Heart right ventricle (tissue), 16 donors: Measurements from ENCODE around the gene GTF2H4. TPM values are rescaled to one million over a fixed set of nuclear protein-coding genes. Genes with fewer than 3 reads are reported as not detected.
"Not testable (repeated sequence)": the region's sequence is repeated elsewhere in the genome, so short reads cannot be mapped to it uniquely, and the experiment has no call there.

Experiments used
- ATAC-seq, 8 donors: fragments of 200-7000 bp; cut with Tn5 transposase; one replicate each; pipeline ENCODE4 v1.9.1; 2020; ENCODE audit warnings: mild to moderate bottlenecking in 8 of 8, moderate library complexity in 8 of 8, moderate number of reproducible peaks in 1 of 8
- DNase-seq, 2 donors: peaks; one replicate each; pipeline ENCODE4 v3.0.0-alpha.2; 2020
- H3K27ac ChIP-seq, 10 donors: fragments of 200-600 bp; sonication (generic) in 2 of 10; one replicate each; pipeline versions ENCODE4 v1.5.0 to v1.8.0; 2020 to 2022; ENCODE audit warnings: mild to moderate bottlenecking in 3 of 10
- H3K27me3 ChIP-seq, 7 donors: fragments of 200-600 bp; one replicate each; pipeline ENCODE4 v1.8.0; 2021 to 2022; ENCODE audit warnings: mild to moderate bottlenecking in 2 of 7
- H3K36me3 ChIP-seq, 9 donors: fragments of 200-600 bp; sonication (generic) in 1 of 9; one replicate each; pipeline versions ENCODE4 v1.5.0 to v1.8.0; 2020 to 2022; ENCODE audit warnings: mild to moderate bottlenecking in 2 of 9
- H3K4me1 ChIP-seq, 9 donors: fragments of 200-600 bp; sonication (generic) in 1 of 9; one replicate each; pipeline versions ENCODE4 v1.5.0 to v1.8.0; 2020 to 2022; ENCODE audit warnings: mild to moderate bottlenecking in 4 of 9
- H3K4me3 ChIP-seq, 10 donors: fragments of 200-600 bp; sonication (generic) in 2 of 10; one replicate each; pipeline versions ENCODE4 v1.5.0 to v1.8.0; 2020 to 2022; ENCODE audit warnings: mild to moderate bottlenecking in 7 of 10, moderate library complexity in 2 of 10
- H3K9me3 ChIP-seq, 11 donors: fragments of 200-600 bp in 10 of 11; sonication (generic) in 2 of 11; one replicate each; pipeline versions ENCODE4 v1.5.0 to v1.8.0; 2013 to 2022; ENCODE audit warnings: mild to moderate bottlenecking in 2 of 11, control low read depth in 1 of 11, moderate library complexity in 1 of 11
- CTCF ChIP-seq, 9 donors: fragments of 200-600 bp; sonication (generic) in 2 of 9; IDR thresholded peaks; one replicate each; pipeline versions ENCODE4 v1.5.0 to v1.8.0; 2021 to 2022; ENCODE audit warnings: antibody characterized with exemption in 9 of 9, mild to moderate bottlenecking in 5 of 9, moderate library complexity in 1 of 9
- WGBS, 2 donors: extraction: QIAGEN DNeasy Blood & Tissue Kit; methylation state at CpG; one replicate each; pipeline ENCODE4 v1.1.7; 2013; ENCODE audit warnings: inconsistent platforms in 1 of 2; 5-methylcytosine and 5-hydroxymethylcytosine counted together
- intact Hi-C, 10 donors: fragments of 100-400 bp; cut with DNase I; formaldehyde crosslinking; loops; one replicate each; pipeline versions ENCODE4 v1.11.1 to v1.14.2; 2022
- polyA plus RNA-seq, 2 donors: library from polyadenylated mRNA; stranded (reverse); fragments of 200-250 nt; gene quantifications; one replicate each; pipeline ENCODE4 v1.2.3, GENCODE V29; 2013
- total RNA-seq, 10 donors: library from RNA; stranded (reverse); fragmentation: NEBNext Ultra II Directional in 3 of 10; extraction: Animal tissue kit (Norgen Biotek cat#: 25700) in 3 of 10; gene quantifications; one replicate each; pipeline versions ENCODE4 v1.2.1 to v1.2.4, GENCODE V29; 2021 to 2023
- donor health status: Arrhythmogenic right ventricular cardiomyopathy.
- donor health status: ischemic (EF 13 %, LVEDD 7.1; RV severe dilation, severe dysfunction).
- donor health status: healthy with polysubstance abuse.
- donor health status: DM: no; HTN: yes; CAD: no.
- donor health status: DM: no; HTN: no; CAD: no.
- donor health status: ischemic (EF 25% LVEDD 6.9; RV normal size, moderate dysfunction).
- donor health status: ischemic (EF 25% LVEDD 5.7; RV mildly dilated, moderate dysfunction).
- donor health status: healthy.
- donor health status: DM: yes; HTN: yes; CAD: no.
- donor health status: Ischemic cardiomyopathy.
- donor health status: ischemic (EF 35%, LVEDD 5.7; RV mildly dilated, moderate dysfunction).
- donor health status: nonischemic (EF 11% LVEDD 7.7; RV severe dilation, severe dysfunction).
- donor health status: DM: yes; HTN: yes; CAD: no.
- donor health status: PGD.
- donor health status: ischemic (EF 29% LVEDD 5.4; RV normal size, mild dysfunction).
- donor health status: nonischemic (EF 23%, LVEDD 6.1; RV moderate dilation, normal function).

GTF2H4 gene
- total and polyA plus RNA-seq, 12 donors, result 8.3 to 27.0 (median 13.2) TPM

- intact Hi-C loops, result no loop called here
- TF ChIP-seq CTCF (IDR thresholded peaks at IDR 0.05), result no peak
- H3K36me3 ChIP-seq, result no peaks in the 10 kb centered on the region
- 84 to 90% methylated on average over 4 of the region's 4 CpGs for WGBS, 2 donors
- ATAC-seq (no peak), DNase-seq (no peak)
- peaks cover 0 to 18% (median 10%) of the 10 kb centered on the region in 11 donors for H3K9me3 ChIP-seq
- H3K27ac ChIP-seq, result no peak overlapping the region
- no peaks in the 10 kb centered on the region for H3K4me1 ChIP-seq
- H3K27me3 ChIP-seq, result no peaks in the 10 kb centered on the region
- no peak overlapping the region for H3K4me3 ChIP-seq
Observed at GRCh38 chr6:30864325-30864724, 43.7 kb upstream of the GTF2H4 start.

- H3K36me3 ChIP-seq, H3K4me1 ChIP-seq, H3K27me3 ChIP-seq, H3K4me3 ChIP-seq, DNase-seq, H3K27ac ChIP-seq, ATAC-seq, intact Hi-C loops: not testable (repeated sequence)
- peaks cover 0 to 44% (median 14%) of the 10 kb centered on the region in 11 donors for H3K9me3 ChIP-seq
- 84 to 85% methylated on average over 12 of the region's 12 CpGs for WGBS, 2 donors
Observed at GRCh38 chr6:30869241-30869749, 38.7 kb upstream of the GTF2H4 start.

- intact Hi-C loops, result loop anchor here in 1 of 10 donors (10.0 kb wide), 1 partner anchor 146 kb away; the partner anchor contains the start of gene TUBB
- TF ChIP-seq CTCF (IDR thresholded peaks at IDR 0.05), result no peak
- no peak overlapping the region for H3K4me3 ChIP-seq
- H3K36me3 ChIP-seq, result no peaks in the 10 kb centered on the region
- peaks cover 0 to 44% (median 14%) of the 10 kb centered on the region in 11 donors for H3K9me3 ChIP-seq
- ATAC-seq, result no peak
- no peaks in the 10 kb centered on the region for H3K4me1 ChIP-seq
- H3K27ac ChIP-seq, result no peak overlapping the region
- no peaks in the 10 kb centered on the region for H3K27me3 ChIP-seq
- DNase-seq, result no peak
Observed at GRCh38 chr6:30870546-30870945, 37.5 kb upstream of the GTF2H4 start.

- Histone ChIP-seq H3K27me3 (no peaks in the 10 kb centered on the region), H3K4me1 (peaks cover 0 to 8% (median 0%) of the 10 kb centered on the region in 9 donors), H3K9me3 (peaks cover 0 to 44% (median 14%) of the 10 kb centered on the region in 11 donors), H3K36me3 (no peaks in the 10 kb centered on the region), H3K4me3 (no peak overlapping the region), H3K27ac (no peak overlapping the region)
- TF ChIP-seq CTCF (IDR thresholded peaks at IDR 0.05), result no peak
- WGBS, 2 donors, result 80 to 83% methylated on average over 4 of the region's 4 CpGs
- DNase-seq (no peak), ATAC-seq (no peak)
- intact Hi-C loops, result loop anchor here in 1 of 10 donors (10.0 kb wide), 1 partner anchor 147 kb away; the partner anchor contains the start of gene TUBB
Observed at GRCh38 chr6:30871592-30872183, 36.3 kb upstream of the GTF2H4 start.

- no peak for TF ChIP-seq CTCF (IDR thresholded peaks at IDR 0.05)
- Histone ChIP-seq H3K4me1 (peaks cover 2 to 23% (median 11%) of the 10 kb centered on the region in 9 donors), H3K36me3 (no peaks in the 10 kb centered on the region), H3K9me3 (peaks cover 0 to 37% (median 14%) of the 10 kb centered on the region in 11 donors), H3K27me3 (no peaks in the 10 kb centered on the region), H3K27ac (no peak overlapping the region), H3K4me3 (no peak overlapping the region)
- no peak for ATAC-seq
- intact Hi-C loops, result loop anchor here in 1 of 10 donors (10.0 kb wide), 1 partner anchor 148 kb away; the partner anchor contains the start of gene TUBB
- WGBS, 2 donors, result 97% methylated on average over 2 of the region's 2 CpGs
- no peak for DNase-seq
Observed at GRCh38 chr6:30873137-30873640, 34.8 kb upstream of the GTF2H4 start.

- intact Hi-C loops, result loop anchor here in 2 of 10 donors (2.0 to 10.0 kb wide), 2 partner anchors 45 to 149 kb away; partner anchors contain the start of gene TUBB (in 1 of the 2)
- 96% methylated on average over 3 of the region's 3 CpGs for WGBS, 2 donors
Observed at GRCh38 chr6:30873795-30874194, 34.2 kb upstream of the GTF2H4 start.

More at GRCh38 chr6:30873795-30874194, 34.2 kb upstream of the GTF2H4 start:
- not testable (repeated sequence) for H3K4me3 ChIP-seq, DNase-seq, ATAC-seq, H3K27ac ChIP-seq, H3K36me3 ChIP-seq, H3K27me3 ChIP-seq
- peaks cover 2 to 23% (median 12%) of the 10 kb centered on the region in 9 donors for H3K4me1 ChIP-seq
- H3K9me3 ChIP-seq, result peaks cover 0 to 32% (median 8%) of the 10 kb centered on the region in 11 donors
